HEK293T (cell line): ENCODE results near the gene GPC2.
"Not testable (repeated sequence)": the region's sequence is repeated elsewhere in the genome, so short reads cannot be mapped to it uniquely, and the experiment has no call there.

Experiments used
- CTCF ChIA-PET: fragments of 350-600 bp; formaldehyde crosslinking; extraction: SDS; loops from one replicate; lab custom pipeline; 2021; ENCODE audit warnings: antibody characterized with exemption, inconsistent platforms; lab: Yijun Ruan, JAX
- POLR2A ChIA-PET: fragments of 350-600 bp; formaldehyde crosslinking; extraction: SDS; loops from one replicate; lab custom pipeline; 2020; ENCODE audit warnings: antibody characterized with exemption, inconsistent platforms; lab: Yijun Ruan, JAX
- DNase-seq: peaks from one replicate; pipeline ENCODE4 v3.0.0; 2012; ENCODE audit warnings: mixed read lengths; ENCODE audit errors: extremely low spot score
- ARNT ChIP-seq: fragments of 450-650 bp; IDR thresholded peaks from 2 replicates; pipeline ENCODE4 v1.6.1; 2017; ENCODE audit warnings: mild to moderate bottlenecking
- BHLHE40 ChIP-seq: fragments of 450-650 bp; IDR thresholded peaks from 2 replicates; pipeline ENCODE4 v1.6.1; 2016; ENCODE audit warnings: mild to moderate bottlenecking, moderate library complexity, borderline replicate concordance
- CTBP1 ChIP-seq: fragments of 450-650 bp; IDR thresholded peaks from 2 replicates; pipeline ENCODE4 v1.6.1; 2016; ENCODE audit warnings: borderline replicate concordance
- ELF4 ChIP-seq: fragments of 450-650 bp; IDR thresholded peaks from 2 replicates; pipeline ENCODE4 v1.6.1; 2017; ENCODE audit warnings: antibody characterized with exemption
- FOXA1 ChIP-seq: fragments of 450-650 bp; IDR thresholded peaks from 2 replicates; pipeline ENCODE4 v1.6.1; 2016; ENCODE audit warnings: mild to moderate bottlenecking
- FOXK2 ChIP-seq: fragments of 450-650 bp; IDR thresholded peaks from 2 replicates; pipeline ENCODE4 v1.6.1; 2016; ENCODE audit warnings: mild to moderate bottlenecking
- FOXM1 ChIP-seq: fragments of 450-650 bp; IDR thresholded peaks from 2 replicates; pipeline ENCODE4 v1.6.1; 2017; ENCODE audit warnings: mild to moderate bottlenecking, borderline replicate concordance
- HDGF ChIP-seq: fragments of 450-650 bp; IDR thresholded peaks from 2 replicates; pipeline ENCODE4 v1.6.1; 2017; ENCODE audit warnings: antibody characterized with exemption, borderline replicate concordance
- L3MBTL2 ChIP-seq: fragments of 450-650 bp; conservative IDR thresholded peaks from 2 replicates; pipeline ENCODE4 v1.6.1; 2016; ENCODE audit warnings: mild to moderate bottlenecking
- LEF1 ChIP-seq: fragments of 450-650 bp; IDR thresholded peaks from 2 replicates; pipeline ENCODE4 v1.6.1; 2017; ENCODE audit warnings: mild to moderate bottlenecking, borderline replicate concordance
- NFRKB ChIP-seq: fragments of 450-650 bp; IDR thresholded peaks from 2 replicates; pipeline ENCODE4 v1.6.1; 2016; ENCODE audit warnings: mild to moderate bottlenecking, moderate library complexity
- PKNOX1 ChIP-seq: fragments of 450-650 bp; IDR thresholded peaks from 2 replicates; pipeline ENCODE4 v1.6.1; 2016
- SP1 ChIP-seq: fragments of 450-650 bp; IDR thresholded peaks from 2 replicates; pipeline ENCODE4 v1.6.1; 2017
- SUZ12 ChIP-seq: fragments of 450-650 bp; IDR thresholded peaks from 2 replicates; pipeline ENCODE4 v1.6.1; 2016; ENCODE audit warnings: mild to moderate bottlenecking
- TARDBP ChIP-seq: fragments of 450-650 bp; IDR thresholded peaks from 2 replicates; pipeline ENCODE4 v1.6.1; 2016
- ZNF384 ChIP-seq: fragments of 450-650 bp; IDR thresholded peaks from 2 replicates; pipeline ENCODE4 v1.6.1; 2016

GPC2 gene

GRCh38 chr7:100177045-100178001 lies at the start of gene GPC2, which contains the start of gene STAG3:
TSS of gene GPC2 (minus strand) at chr7:100177381. CDS start at chr7:100177199, 182 bp downstream.
TSS of gene STAG3 (plus strand) at chr7:100177918. CDS start at chr7:100180557, 2,639 bp downstream.
- POLR2A ChIA-PET: interaction anchor here (0.5 to 1.7 kb wide), 8 partner anchors 10 to 76 kb away, joined by 3 to 12 read pairs (median 3); partner anchors contain the start of genes AP4M1, GAL3ST4 and LAMTOR4
- CTCF ChIA-PET: interaction anchor here (0.6 to 1.3 kb wide), 5 partner anchors 10 to 391 kb away, joined by 3 to 6 read pairs (median 4); no protein-coding TSS in a partner anchor
- peak; percentile 96 for DNase-seq

GRCh38 chr7:100224891-100225290 lies 47.7 kb upstream of the GPC2 start:
- POLR2A ChIA-PET, DNase-seq, CTCF ChIA-PET: not testable (repeated sequence)

More at GRCh38 chr7:100177045-100178001, at the start of gene GPC2, which contains the start of gene STAG3:
- TF ChIP-seq L3MBTL2 (peak; percentile 99), FOXA1 (no peak), HDGF (0 out of 2 replicates have a peak, but pooled peaks have one; percentile 42)

- DNase-seq, CTCF ChIA-PET, POLR2A ChIA-PET: not testable (repeated sequence)
These were observed 46.3 kb upstream of the GPC2 start for GRCh38 chr7:100223376-100223927.

- TF ChIP-seq FOXM1 (no peak), FOXA1 (no peak), BHLHE40 (no peak), FOXK2 (no peak), SP1 (no peak), L3MBTL2 (no peak), CTBP1 (no peak), NFRKB (no peak), ARNT (no peak), TARDBP (no peak), SUZ12 (no peak)
- DNase-seq: no peak
- ChIA-PET POLR2A (no interaction called here), CTCF (no interaction called here)
These were observed 45.4 kb upstream of the GPC2 start for GRCh38 chr7:100222445-100223132.

- TF ChIP-seq SP1: no peak
- no peak for TF ChIP-seq NFRKB
- no peak for TF ChIP-seq HDGF
- no peak for TF ChIP-seq FOXK2
- no peak for TF ChIP-seq SUZ12
- no peak for TF ChIP-seq ARNT
- TF ChIP-seq ELF4: no peak
- TF ChIP-seq BHLHE40: no peak
- no peak for TF ChIP-seq LEF1
- TF ChIP-seq TARDBP: no peak
- no peak for TF ChIP-seq FOXM1
- no peak for TF ChIP-seq CTBP1
- TF ChIP-seq L3MBTL2: no peak
- no peak for TF ChIP-seq FOXA1
- TF ChIP-seq ZNF384: no peak
- ChIA-PET CTCF (no interaction called here), POLR2A (interaction anchor here (1.2 kb wide), 1 partner anchor 73 kb away, joined by 3 read pairs; the partner anchor contains the start of gene LAMTOR4)
- no peak for DNase-seq
These were observed 44.7 kb upstream of the GPC2 start for GRCh38 chr7:100221767-100222444.

GRCh38 chr7:100221231-100221718 lies 44.1 kb upstream of the GPC2 start:
- DNase-seq: no peak
- POLR2A ChIA-PET: interaction anchor here (1.2 kb wide), 1 partner anchor 73 kb away, joined by 3 read pairs; the partner anchor contains the start of gene LAMTOR4
- TF ChIP-seq FOXK2: no peak
- no peak for TF ChIP-seq BHLHE40
- no peak for TF ChIP-seq SP1
- TF ChIP-seq CTBP1: no peak
- no peak for TF ChIP-seq FOXM1
- TF ChIP-seq FOXA1: no peak
- TF ChIP-seq NFRKB: no peak
- no peak for TF ChIP-seq ELF4
- no peak for TF ChIP-seq ZNF384
- no peak for TF ChIP-seq HDGF
- TF ChIP-seq L3MBTL2: no peak
- TF ChIP-seq LEF1: no peak
- TF ChIP-seq PKNOX1: no peak
- TF ChIP-seq ARNT: no peak
- TF ChIP-seq TARDBP: no peak
- no peak for TF ChIP-seq SUZ12
- CTCF ChIA-PET: no interaction called here
